HS-27A (cell line): ENCODE measurements around the gene ANKS1A.
"Not testable (repeated sequence)": the region's sequence is repeated elsewhere in the genome, so short reads cannot be mapped to it uniquely, and the experiment has no call there.

ENCODE experiments used
- DNase-seq: peaks from one replicate; pipeline ENCODE4 v3.0.0-alpha.2; 2012; ENCODE audit warnings: low read depth, missing footprints

The ANKS1A gene

GRCh38 chr6:34993213-34993612, 104.2 kb downstream of the ANKS1A start:
- no peak for DNase-seq

- DNase-seq = no peak
Measured at GRCh38 chr6:34994693-34995092, 105.6 kb downstream of the ANKS1A start.

- DNase-seq = not testable (repeated sequence)
Measured at GRCh38 chr6:34998417-34998816, 109.4 kb downstream of the ANKS1A start.

- DNase-seq = not testable (repeated sequence)
Measured at GRCh38 chr6:34999153-34999552, 110.1 kb downstream of the ANKS1A start.

GRCh38 chr6:34999962-35000361, 110.9 kb downstream of the ANKS1A start:
- DNase-seq = not testable (repeated sequence)

GRCh38 chr6:35001349-35001748, 112.3 kb downstream of the ANKS1A start:
- not testable (repeated sequence) for DNase-seq

GRCh38 chr6:35003886-35004530, 115.0 kb downstream of the ANKS1A start:
- DNase-seq = not testable (repeated sequence)

GRCh38 chr6:35007016-35007415, 118.0 kb downstream of the ANKS1A start:
- no peak for DNase-seq

- no peak for DNase-seq
Measured at GRCh38 chr6:35008858-35009257, 119.8 kb downstream of the ANKS1A start.

- no peak for DNase-seq
Measured at GRCh38 chr6:35011096-35012041, 122.3 kb downstream of the ANKS1A start.

- DNase-seq = no peak
Measured at GRCh38 chr6:35013701-35014100, 124.6 kb downstream of the ANKS1A start.

- no peak for DNase-seq
Measured at GRCh38 chr6:35014341-35014740, 125.3 kb downstream of the ANKS1A start.

GRCh38 chr6:35014786-35015185, 125.7 kb downstream of the ANKS1A start:
- DNase-seq = no peak

GRCh38 chr6:35015476-35015875, 126.4 kb downstream of the ANKS1A start:
- DNase-seq = no peak

GRCh38 chr6:35015996-35016395, 126.9 kb downstream of the ANKS1A start:
- DNase-seq = no peak

GRCh38 chr6:35016502-35017321, 127.7 kb downstream of the ANKS1A start:
- no peak for DNase-seq

GRCh38 chr6:35017411-35018181, 128.5 kb downstream of the ANKS1A start:
- DNase-seq = no peak

GRCh38 chr6:35018182-35018519, 129.1 kb downstream of the ANKS1A start:
- no peak for DNase-seq

GRCh38 chr6:35018746-35019145, 129.7 kb downstream of the ANKS1A start:
- no peak for DNase-seq

GRCh38 chr6:35019171-35019570, 130.1 kb downstream of the ANKS1A start:
- no peak for DNase-seq

GRCh38 chr6:35019831-35020230, 130.8 kb downstream of the ANKS1A start:
- DNase-seq = no peak

GRCh38 chr6:35021004-35021403, 131.9 kb downstream of the ANKS1A start:
- no peak for DNase-seq
